Raji (cell line): ENCODE data around the gene UNC93A.

ENCODE experiments used
- POLR2A ChIP-seq: IDR thresholded peaks from 2 replicates; pipeline ENCODE4 v1.6.1; 2011; ENCODE audit warnings: low read depth, low read length, control low read depth; ENCODE audit not compliant: insufficient read depth

The UNC93A gene

DNA sequence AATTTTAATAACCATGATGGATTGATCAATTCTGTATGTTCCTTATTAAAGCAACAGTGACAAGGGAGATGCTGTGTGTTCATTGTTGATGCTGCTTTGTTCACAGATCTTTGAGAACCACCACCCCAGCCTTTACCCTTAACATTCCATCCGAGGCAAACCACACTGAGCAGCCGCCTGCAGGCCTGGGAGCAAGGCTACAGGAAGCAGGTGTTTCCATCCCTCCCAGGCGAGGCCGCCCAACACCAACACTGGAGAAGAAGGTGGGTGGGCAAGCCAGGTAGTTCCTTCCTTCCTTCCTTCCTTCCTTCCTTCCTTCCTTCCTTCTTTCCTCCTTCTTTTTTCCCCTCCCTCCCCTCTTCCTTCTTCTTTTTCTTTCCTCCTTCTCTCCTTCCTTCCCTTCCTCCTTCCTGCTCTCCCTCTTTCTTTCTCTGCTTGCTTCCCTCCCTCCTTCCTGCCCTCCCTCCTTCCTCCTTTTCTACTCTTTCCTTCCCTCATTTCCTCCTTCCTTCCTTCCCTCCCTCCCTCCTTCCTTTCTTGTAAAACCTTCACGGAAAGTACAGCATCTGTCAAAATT is 47.5 kb downstream of the UNC93A start:
- no peak for TF ChIP-seq POLR2A

DNA sequence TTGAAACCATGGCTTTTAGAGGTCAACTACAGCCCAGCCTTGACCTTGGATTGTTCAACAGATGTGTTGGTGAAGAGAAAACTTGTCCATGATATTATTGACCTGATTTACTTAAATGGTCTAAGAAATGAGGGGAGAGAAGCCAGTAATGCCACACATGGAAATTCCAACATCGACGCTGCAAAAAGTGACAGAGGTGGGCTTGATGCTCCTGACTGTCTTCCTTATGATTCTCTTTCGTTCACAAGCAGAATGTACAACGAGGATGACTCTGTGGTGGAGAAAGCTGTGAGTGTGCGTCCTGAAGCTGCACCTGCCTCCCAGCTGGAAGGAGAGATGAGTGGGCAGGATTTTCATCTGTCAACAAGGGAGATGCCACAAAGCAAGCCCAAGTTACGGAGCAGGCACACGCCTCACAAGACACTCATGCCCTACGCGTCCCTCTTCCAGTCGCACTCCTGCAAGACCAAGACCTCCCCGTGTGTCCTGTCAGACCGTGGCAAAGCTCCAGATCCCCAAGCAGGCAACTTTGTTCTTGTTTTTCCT is 50.0 kb downstream of the UNC93A start:
- no peak for TF ChIP-seq POLR2A

DNA sequence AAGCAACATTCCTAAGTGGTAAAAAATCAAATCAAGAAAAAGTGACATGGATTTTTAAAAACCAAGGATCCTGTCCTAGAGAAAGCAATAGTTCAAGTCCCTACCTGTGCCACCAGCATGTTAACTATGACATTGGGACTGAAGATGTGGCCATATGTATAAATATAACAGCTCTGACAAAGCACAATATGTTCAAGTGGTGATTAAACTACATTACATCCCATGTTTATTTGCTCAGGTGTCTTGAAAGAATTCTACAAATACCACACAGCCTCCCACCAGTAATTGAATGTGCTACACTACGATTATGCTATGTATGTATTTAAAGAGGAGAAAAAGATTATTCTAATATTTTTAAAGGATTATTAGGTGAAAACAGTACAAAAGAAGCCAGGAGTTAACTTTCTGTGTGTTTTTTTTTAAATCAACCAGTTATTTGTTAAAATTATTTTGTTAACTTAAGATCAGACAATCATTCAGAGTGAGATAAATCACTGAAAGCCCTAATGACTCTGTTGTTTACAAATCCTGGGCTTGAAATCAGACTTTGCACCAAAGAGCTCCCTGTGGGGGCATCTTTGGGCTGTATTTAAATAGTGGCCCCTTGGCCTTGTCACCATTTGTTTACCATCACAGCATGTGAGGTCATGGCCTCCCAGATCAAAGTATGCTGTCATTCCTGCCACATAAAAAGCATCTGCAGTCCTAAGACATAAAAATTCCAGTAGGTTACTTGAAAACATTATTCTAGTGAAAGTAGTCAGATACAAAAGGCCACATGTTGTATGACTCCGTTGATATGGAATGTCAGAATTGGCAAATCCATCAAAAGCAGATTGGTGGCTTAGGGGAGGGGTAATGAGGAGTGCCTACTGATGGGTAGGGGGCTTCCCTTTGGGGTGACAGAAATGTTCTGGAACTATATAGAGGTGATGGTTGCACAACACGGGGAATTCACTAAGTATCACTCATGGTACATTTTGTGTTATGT is 50.8 kb downstream of the UNC93A start:
- no peak for TF ChIP-seq POLR2A

DNA sequence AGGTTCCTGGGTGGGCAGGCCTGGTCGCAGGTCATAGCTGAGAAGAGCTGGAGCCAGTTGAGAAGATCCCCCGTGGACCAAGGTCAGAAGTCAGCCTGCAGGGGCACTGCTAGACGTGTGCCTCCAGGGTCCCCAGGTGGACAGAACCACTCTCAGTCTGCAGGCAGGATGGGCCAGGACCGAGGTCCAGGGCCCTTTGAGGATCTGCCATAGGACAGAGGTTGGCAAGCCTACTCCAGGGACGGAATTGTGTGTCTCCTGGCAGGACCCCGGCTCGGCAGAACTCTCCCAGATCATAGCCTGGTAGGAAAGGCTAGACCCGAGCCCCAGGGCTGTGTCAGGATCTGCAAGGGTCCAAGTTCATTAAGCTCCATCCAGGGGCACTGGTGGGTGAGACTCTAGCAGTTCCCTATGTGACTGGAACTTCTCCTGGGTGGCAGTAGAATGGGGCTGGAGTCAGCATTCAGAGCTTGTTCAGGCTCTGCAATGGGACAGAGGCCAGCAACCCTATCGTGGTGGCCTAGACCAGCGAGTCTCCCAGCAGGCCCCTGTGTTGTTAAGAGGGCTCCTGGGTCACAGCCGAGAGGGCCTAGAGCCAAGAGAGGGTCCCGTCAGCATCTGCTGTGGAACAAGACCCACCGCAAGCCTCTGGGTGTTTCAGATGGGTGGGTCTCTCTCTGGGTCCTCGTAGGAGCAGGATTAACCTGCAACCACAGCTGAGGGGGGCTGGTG is 51.9 kb downstream of the UNC93A start:
- TF ChIP-seq POLR2A: no peak

DNA sequence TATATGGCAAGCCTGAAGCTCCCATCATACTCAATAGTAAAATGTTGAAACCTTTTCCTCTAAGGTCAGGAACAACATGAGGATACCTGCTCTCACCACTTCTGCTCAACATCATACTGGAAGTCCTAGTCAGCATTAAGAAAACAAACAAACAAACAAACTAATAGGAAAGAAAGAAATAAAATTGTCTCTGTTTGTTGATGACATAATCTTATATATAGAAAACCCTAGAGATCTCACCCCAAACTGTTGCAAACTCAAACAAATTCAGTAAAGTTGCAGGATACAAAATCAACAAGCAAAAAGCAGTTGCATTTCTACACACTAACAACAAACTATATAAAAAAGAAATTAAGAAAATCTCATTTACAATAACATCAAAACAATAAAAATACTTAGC is 54.2 kb downstream of the UNC93A start:
- no peak for TF ChIP-seq POLR2A

DNA sequence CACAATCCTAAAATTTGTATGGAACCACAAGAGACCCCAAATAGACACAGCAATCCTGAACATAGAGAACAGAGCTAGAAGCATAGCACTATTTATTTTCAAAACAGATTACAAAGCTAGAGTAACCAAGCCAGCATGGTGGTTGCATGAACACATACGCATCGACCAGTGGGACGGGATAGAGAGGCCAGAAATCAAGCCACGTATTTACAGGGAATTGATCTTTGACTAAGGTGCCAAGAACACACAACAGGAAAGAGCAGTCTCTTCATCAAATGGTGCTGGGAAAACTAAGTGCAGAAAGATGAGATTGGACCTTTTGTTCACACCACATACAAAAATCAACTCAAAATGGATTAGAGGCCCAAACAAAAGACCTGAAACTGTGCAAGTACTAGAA is 54.8 kb downstream of the UNC93A start:
- no peak for TF ChIP-seq POLR2A

DNA sequence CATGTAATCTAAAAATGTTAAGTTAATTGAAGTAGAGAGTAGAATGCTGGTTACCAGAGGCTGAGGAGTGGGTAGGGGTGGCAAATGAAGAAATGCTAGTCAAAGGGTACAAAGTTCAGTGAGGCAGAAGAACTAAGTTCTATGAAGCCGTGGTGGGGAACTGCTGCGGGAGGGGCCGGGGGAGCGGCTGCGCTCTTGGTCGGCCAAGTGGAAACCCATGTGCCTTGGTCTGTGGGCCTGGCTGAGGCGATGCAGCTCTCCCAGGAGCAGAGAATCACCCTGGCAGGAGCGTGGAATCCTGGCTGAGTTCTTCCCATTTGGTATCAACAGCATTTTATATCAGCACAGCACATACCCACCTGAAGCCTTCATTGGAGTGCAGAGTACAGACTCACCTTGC is 56.1 kb downstream of the UNC93A start:
- no peak for TF ChIP-seq POLR2A

DNA sequence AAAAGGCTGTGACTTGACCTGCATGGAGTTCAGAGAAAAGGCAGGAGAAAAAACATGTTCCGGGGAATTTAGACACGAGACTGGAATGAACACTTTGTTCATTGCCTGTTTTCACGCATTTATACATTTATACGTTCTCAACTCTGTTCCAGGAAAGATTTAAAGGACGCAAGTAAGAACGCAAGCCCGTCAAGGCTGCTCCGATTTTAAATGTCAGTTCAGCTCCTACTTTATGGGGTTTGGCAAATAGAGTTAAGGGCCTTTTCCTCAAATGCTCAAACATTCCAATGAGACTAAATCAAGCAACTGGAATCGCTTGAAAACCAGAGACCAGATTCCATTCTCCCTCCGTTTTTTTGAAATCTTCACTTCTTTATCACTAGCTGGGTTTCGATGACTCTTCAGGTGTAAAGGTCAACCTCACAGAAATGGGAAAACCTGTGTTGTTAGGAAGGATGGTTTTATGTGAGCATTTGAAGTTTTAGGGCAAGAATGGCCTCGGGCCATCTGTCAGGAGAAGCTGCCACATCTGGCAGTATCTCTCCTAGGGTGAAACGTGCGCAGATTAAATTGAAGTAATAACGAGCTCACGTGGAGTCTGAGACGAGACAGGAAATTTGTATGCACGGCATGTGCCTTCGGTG is 58.6 kb downstream of the UNC93A start:
- TF ChIP-seq POLR2A: no peak

DNA sequence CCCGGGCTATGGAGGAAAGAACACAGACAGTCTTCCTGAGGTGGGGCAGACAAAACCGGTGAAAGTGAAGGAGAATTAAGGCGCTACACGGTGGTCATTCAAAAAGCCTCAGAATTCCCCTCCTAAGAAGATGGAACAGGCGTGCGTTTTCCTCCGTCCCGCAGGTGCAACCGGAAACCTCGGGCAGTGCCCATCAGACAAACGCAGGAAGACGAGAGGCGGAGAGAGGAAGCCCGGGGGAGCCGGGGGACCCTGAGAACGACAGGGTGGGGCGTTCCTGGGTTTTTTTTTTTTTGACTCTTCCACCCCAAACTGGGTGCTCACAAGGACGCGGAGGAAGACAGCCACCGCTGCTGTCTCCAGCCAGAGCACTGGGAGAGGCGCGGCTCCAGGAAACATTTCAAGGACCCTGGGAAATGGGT is 59.2 kb downstream of the UNC93A start:
- no peak for TF ChIP-seq POLR2A

DNA sequence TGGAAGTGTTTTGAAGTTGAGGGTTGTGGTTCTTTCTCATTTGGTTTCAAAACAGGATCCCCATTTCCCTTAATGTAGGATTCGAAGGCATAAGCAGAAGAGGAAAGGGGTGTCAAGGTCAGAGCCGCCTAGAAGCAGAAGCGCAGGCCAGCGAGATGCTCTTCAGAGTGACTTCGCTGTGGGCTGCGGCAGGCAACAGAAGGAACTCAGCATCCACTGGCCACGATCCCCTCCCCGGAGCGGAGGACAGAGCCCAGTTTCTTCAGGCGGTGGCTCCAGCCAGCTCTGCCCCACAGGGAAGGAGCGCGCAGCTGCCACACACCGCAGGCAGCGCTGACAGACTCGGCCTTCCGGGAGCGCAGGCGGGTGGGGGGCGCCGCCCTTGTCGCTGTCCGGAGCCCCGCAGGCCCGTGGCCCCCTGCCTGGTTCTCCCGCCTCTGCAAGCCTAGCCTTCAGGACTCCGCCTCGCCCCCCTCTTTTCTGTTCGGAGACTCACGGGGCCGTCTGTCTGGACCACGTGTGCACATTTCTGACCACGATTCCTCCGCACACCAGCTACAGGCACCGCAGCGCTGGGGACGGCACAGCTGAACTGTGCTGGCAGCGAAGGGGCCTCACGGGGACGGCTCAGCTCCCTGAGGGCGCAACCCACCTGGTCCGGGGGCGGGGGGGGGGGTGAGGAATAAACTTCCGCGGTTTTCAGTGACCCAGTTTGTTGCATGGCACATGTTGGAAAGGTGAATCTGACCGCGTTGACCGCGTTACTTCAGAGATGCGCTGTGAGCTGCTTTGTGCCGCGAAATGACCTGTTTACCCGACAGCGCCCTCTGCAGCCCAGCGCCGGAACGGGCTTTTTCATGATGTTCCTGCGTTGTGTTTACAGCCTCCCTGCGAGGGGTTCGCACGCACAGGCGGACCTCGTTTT is 59.9 kb downstream of the UNC93A start:
- no peak for TF ChIP-seq POLR2A

DNA sequence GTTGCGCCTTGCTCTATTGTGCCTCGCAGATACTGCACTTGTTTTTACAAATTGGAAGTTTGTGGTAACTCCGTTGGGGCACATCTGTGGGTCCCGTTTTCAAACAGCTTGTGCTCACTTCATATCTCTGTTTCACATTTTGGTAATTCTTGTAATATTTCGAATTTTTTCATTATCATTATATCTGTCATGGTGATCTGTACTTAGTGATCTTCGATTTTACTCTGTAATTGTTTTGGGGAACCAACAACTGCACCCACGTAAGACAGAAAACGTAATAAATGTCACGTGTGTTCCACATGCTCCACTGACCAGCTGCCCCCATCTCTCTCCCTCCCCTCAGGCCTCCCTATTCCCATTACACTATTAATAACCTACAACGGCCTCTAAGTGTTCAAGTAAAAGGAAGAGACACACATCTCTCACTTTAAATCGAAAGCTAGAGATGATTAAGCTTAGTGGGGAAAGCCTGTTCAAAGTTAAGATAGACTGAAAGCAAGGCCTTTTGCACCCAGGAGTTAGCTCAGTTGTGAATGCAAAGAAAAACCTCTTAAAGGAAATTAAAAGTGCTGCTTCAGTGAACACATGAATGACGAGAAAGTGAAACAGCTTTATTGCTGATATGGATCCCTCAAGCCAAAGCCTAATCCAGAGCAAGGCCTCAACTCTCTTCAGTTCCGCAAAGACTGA is 60.7 kb downstream of the UNC93A start:
- no peak for TF ChIP-seq POLR2A

DNA sequence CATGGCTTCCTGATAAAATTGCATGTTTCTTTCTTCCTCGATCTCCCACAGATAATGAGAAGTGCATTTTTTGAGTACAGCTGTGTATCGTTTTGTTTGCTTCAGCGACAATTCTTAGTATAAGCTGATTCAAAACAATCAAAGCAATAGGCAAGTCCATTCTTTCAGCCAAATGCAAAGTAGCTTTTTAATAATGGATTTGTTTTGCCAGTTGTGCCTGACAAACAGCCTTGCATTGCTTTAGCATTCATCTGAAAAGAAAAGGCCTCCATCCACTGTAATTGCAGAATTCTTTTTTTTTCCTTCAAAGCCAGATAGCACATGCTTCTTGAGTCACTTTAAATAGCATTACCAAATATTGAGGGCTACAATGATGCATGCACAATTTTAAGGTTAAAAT is 65.8 kb downstream of the UNC93A start:
- no peak for TF ChIP-seq POLR2A
